Loucy (cell line): Measurements from ENCODE around the gene ADAP2.

Experiments
- EZH2phosphoT487 ChIP-seq: fragments of 200-600 bp; IDR thresholded peaks from 2 replicates; pipeline ENCODE4 v1.6.1; 2018; ENCODE audit warnings: antibody characterized with exemption, mild to moderate bottlenecking, moderate library complexity, borderline replicate concordance
- TF ChIP-seq, protein P1 (sequence below): fragments of 200-600 bp; sonication (generic); conservative IDR thresholded peaks from 2 replicates; pipeline ENCODE4 v1.5.1; 2014; ENCODE audit warnings: mild to moderate bottlenecking, antibody characterized with exemption, low read length

DNA sequence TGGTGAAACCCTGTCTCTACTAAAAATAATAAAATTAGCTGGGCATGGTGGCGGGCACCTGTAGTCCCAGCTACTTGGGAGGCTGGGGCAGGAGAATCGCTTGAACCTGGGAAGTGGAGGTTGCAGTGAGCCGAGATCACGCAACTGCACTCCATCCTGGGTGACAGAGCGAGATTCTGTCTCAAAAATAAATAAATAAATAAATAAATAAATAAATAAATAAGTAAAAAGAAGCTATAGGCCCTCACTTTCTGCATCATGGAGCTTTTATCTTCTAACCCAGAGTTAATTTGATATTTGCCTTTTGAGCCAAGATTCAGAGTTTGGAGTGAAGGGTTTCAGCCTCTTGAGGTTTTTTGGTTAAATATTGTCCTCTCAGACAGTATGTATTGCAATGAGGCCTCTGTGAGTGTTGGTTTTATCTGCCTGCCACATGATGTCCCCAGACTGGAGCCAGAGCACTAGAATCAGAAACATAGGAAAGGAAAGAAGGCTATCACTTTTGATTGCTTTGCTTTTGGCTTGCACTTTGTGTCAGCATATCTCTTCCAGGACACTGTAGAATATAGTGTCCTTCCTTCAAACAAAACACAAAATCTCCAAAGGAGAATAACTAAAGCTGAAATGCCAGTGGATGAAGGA, 81.6 kb downstream of the ADAP2 start:
- TF ChIP-seq, protein P1, sequence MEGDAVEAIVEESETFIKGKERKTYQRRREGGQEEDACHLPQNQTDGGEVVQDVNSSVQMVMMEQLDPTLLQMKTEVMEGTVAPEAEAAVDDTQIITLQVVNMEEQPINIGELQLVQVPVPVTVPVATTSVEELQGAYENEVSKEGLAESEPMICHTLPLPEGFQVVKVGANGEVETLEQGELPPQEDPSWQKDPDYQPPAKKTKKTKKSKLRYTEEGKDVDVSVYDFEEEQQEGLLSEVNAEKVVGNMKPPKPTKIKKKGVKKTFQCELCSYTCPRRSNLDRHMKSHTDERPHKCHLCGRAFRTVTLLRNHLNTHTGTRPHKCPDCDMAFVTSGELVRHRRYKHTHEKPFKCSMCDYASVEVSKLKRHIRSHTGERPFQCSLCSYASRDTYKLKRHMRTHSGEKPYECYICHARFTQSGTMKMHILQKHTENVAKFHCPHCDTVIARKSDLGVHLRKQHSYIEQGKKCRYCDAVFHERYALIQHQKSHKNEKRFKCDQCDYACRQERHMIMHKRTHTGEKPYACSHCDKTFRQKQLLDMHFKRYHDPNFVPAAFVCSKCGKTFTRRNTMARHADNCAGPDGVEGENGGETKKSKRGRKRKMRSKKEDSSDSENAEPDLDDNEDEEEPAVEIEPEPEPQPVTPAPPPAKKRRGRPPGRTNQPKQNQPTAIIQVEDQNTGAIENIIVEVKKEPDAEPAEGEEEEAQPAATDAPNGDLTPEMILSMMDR: no peak
- no peak for TF ChIP-seq EZH2phosphoT487
